A549 treated with RU486 at 1 μM for 4 hours (cell line): ENCODE data around the gene NOS1. TPM values are rescaled to one million over a fixed set of nuclear protein-coding genes. Genes with fewer than 3 reads are reported as not detected.

Experiments
- total RNA-seq: library from RNA; stranded (reverse); fragments of 200-300 nt; extraction: Qiagen RNA extraction; gene quantifications from 5 replicates; pipeline ENCODE4 v1.2.3, GENCODE V29; 2022; ENCODE audit warnings: low read depth

The NOS1 gene
- 0.43 to 0.61 TPM (median 0.53 TPM) in 5 replicates for total RNA-seq

GRCh38 chr12:117361347-117361751 is at the start of gene NOS1:
TSS of gene NOS1 (minus strand) at chr12:117361626. CDS start at chr12:117331069, 30,557 bp downstream.

GRCh38 chr12:117190210-117190781 is 171.1 kb downstream of the NOS1 start, which contains the start of gene FBXO21:
TSS of gene FBXO21 (minus strand) at chr12:117190470. CDS start at chr12:117190456, 14 bp downstream.

Other genes starting within 250 kb of the NOS1 start
- gene FBXO21, start 171.2 kb downstream of the NOS1 start, total RNA-seq, result 32.7 to 45.1 TPM (median 41.4 TPM) in 5 replicates